ENCODE results near the gene PDE2A.

The PDE2A gene

DNA sequence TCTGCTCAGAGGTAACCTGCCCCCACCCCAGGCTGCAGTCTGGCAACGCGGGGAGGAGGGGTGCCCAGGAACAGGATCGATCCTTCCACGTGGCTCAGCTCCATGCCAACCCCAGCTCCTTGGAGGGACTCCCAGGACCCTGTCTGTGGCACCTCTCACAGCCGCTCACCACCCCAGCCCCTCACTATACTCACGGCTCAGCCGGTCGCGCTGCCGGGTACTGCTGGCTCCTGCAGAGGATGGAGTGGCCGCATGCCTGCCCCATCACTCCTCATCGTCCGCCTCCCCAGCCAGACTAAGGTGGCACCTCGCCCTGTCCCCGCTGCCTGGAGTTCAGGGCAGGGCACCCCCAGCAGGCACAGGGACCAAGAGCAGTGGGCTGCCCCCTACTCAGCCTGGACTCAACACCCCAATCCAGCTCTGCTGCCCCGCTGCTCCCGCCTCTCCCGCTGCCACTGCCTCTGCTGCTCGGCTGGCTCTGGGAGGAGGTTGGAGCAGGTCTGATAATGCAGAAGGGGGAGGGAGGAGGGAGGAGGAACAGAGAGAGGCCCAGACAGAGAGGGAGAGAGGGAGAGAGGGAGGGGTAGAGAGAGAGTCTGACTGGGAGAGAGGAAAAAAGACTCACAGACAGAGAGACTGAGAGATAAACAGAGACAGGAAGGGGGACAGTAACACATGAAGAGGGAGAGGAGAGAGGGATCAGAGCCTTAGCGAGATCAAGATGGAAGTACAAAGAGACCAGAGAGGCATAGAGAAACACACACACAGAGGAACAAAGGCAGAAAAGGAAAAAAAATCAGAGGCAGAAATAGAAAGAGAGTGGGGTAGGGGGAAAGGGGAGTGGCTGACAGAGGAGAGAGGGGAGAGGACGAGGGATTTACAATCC lies at the start of gene PDE2A:
TSS of gene PDE2A (minus strand) at position 480 of the 886 bp plus-strand sequence. CDS start at position 265, 215 bp downstream.
- no peak for DNase-seq (ENCODE audit: low spot score)

DNA sequence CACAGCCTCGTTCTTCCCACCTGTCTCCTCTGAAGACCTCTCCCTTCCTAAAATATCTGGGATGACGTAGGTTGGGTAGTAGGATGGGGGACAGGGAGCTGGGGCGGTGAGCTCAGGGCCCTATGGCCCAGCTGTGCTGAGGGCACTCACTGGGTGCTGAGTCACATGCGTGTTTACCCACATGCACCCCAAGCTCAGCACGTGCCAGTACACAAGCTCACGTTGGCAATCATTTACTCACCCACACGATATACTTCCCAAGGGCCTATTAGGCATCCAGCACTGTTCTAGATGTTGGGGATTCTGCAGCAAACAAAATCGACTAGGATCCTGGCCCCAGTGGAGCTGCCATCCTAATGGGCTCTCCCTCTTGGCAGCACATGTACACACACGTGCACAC lies 49.3 kb upstream of the PDE2A start:
- DNase-seq (ENCODE audit: low spot score), result no peak

GRCh38 chr11:72722050-72722748 lies 48.0 kb upstream of the PDE2A start:
- DNase-seq (ENCODE audit: low spot score), result peak; percentile 94

DNA sequence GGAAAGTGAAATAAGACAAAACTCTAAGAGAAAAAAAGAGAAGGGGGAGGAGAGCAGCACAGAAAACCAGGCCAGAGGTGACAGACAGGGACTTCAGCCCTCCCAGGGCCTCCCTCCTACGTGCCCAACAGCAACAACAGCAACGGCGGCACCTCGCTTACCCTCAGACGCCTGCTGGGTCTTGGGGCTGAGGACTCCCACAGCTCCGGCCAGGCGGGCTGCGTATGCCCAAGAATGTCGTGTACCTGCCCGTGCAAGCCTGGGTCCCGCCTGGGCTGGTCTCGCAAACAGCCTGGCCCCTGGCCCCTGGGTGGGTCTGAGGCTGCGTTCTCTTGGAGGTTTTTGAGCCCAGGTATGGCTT lies 47.4 kb upstream of the PDE2A start:
- peak; percentile 43 for DNase-seq (ENCODE audit: low spot score)

GRCh38 chr11:72721276-72721675 lies 47.1 kb upstream of the PDE2A start:
- no peak for DNase-seq (ENCODE audit: low spot score)

GRCh38 chr11:72720784-72721183 lies 46.6 kb upstream of the PDE2A start:
- no peak for DNase-seq (ENCODE audit: low spot score)

DNA sequence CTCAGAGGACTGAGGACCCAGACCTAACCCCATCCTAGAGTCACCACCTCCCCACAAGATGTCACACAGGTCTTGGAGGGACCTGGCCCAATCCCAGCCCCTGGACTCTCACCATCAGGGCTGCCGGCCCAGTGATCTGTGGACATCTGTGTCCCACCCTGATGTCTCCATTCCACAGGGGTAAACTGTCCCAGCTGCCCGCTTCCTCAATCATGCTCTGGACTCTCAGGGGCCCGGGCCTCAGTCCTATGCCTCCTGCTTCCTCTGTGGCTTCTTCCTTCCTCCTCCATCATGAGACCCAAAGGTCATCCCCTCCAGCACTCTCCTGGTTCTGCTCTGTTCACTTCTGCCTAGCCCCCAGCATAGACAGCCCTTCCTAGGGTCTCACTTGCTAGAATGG lies 45.8 kb upstream of the PDE2A start:
- DNase-seq (ENCODE audit: low spot score), result no peak

- DNase-seq (ENCODE audit: low spot score), result no peak
These were observed 45.3 kb upstream of the PDE2A start for GRCh38 chr11:72719551-72719950.

DNA sequence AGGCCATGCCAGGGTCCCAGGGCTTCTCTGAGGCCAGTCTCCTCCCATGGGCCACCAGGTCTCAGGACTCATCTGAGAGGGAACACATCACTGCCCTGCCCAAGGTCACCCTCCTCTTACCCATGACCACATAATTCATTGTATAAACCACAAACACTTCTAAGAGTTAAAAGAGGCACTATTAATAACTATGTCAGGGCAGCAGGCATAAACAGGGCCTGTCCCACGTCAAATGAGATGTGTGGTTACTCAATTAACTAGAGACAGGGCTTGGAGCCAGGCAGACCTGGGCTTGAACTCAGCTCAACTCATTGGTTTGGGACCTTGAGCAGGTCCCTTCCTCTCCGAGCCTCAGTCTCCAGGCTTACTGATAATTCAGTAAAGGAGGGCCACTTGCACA lies 44.9 kb upstream of the PDE2A start:
- DNase-seq (ENCODE audit: low spot score), result no peak

- no peak for DNase-seq (ENCODE audit: low spot score)
These were observed 43.9 kb upstream of the PDE2A start for GRCh38 chr11:72718101-72718501.

GRCh38 chr11:72716788-72717435 lies 42.7 kb upstream of the PDE2A start:
- no peak for DNase-seq (ENCODE audit: low spot score)

- no peak for DNase-seq (ENCODE audit: low spot score)
These were observed 42.1 kb upstream of the PDE2A start for GRCh38 chr11:72716290-72716689.

GRCh38 chr11:72712841-72713240 lies 38.6 kb upstream of the PDE2A start:
- DNase-seq (ENCODE audit: low spot score), result no peak

DNA sequence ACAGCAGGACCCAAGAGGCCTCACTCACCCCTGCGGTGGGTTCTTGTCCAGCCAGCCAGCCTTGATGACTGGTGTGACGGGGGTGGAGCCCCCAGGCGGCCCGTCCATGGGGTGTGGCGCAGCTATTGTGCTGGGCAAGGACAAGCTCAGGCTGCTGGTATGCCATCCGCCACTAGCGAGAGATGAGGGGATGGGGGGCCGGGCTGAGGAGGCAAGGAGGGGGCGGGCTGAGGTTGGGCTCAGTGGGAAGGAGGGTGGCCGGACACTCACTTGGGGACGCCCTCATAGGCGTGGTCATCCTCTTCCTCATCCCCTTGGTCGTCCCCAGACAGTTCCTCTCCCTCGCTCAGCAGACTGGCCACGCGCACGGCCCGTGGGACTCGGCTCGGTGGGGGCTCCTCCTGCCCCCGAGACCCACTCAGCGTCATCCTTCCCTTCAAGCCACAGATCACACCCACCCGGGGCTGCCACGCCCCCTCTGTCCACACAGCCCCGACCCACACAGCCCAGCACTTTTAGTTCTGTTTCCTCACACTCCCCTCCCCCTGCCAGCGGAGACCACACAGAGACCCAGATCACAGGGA lies 38.0 kb upstream of the PDE2A start:
- DNase-seq (ENCODE audit: low spot score), result no peak

GRCh38 chr11:72711141-72711540 lies 36.9 kb upstream of the PDE2A start:
- no peak for DNase-seq (ENCODE audit: low spot score)

- no peak for DNase-seq (ENCODE audit: low spot score)
These were observed 36.1 kb upstream of the PDE2A start for GRCh38 chr11:72710278-72710677.

- DNase-seq (ENCODE audit: low spot score), result no peak
These were observed 35.4 kb upstream of the PDE2A start for GRCh38 chr11:72709478-72710238.

- no peak for DNase-seq (ENCODE audit: low spot score)
These were observed 32.8 kb upstream of the PDE2A start for GRCh38 chr11:72707032-72707431.

DNA sequence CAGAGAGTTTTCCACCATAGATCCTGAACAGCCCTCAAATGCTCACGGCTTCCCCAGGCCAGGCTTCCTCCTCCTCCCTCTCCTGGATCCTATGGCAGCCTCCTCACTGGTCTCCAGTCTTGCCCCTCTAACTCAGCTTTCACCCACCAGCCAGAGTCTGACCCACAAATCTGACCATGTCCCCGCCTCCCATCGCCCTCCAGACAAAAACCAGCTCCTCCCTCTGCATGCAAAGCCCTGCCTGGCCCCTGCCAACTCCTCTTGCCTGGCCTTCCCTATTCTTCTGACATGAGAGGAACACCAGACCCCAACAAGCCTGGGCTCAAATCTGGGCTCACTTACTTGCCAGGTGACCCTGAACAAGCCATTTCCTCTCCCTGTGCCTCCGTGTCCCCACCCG lies 32.4 kb upstream of the PDE2A start:
- DNase-seq (ENCODE audit: low spot score), result no peak

- no peak for DNase-seq (ENCODE audit: low spot score)
These were observed 31.5 kb upstream of the PDE2A start for GRCh38 chr11:72705442-72706365.

DNA sequence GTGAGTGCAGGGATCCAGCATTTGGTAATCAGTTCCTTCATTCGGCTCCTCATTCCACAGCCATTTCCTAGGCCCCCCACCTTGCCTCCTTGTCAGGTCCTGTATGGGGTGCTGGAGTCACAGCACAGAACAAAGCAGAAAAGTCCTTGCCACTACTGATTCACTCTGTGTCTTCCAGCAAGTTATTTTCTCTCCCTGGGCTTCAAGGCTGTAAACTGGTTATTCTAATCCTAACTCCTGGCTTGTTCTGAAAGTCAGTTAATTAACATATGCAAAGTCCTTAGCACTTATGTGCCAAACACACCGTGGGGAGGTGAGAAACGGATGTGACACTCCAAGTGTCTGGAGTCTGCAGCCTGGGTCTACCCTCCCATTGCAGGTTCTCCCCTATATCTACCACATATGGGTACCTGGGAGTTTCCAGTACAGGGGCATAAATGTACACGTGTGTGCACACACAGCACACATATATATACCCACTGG lies 30.6 kb upstream of the PDE2A start:
- no peak for DNase-seq (ENCODE audit: low spot score)
